Effector memory CD4-positive, alpha-beta T cell (primary cell): ENCODE results near the gene MAGEA12.
"Not testable (repeated sequence)": the region's sequence is repeated elsewhere in the genome, so short reads cannot be mapped to it uniquely, and the experiment has no call there.

Experiments used
- DNase-seq, 3 donors: peaks; one replicate each; pipeline ENCODE4 v3.0.0-alpha.2; 2020
- H3K27ac ChIP-seq: 2 replicates; pipeline ENCODE4 v1.7.0; 2013; ENCODE audit warnings: mild to moderate bottlenecking, low read length, moderate library complexity; ENCODE audit not compliant: insufficient read depth, poor library complexity, severe bottlenecking
- H3K27me3 ChIP-seq: replicated peaks from 2 replicates; pipeline ENCODE4 v1.7.0; 2013; ENCODE audit warnings: mild to moderate bottlenecking, low read length; ENCODE audit not compliant: insufficient read depth, control insufficient read depth, poor library complexity, severe bottlenecking
- H3K36me3 ChIP-seq: 2 replicates; pipeline ENCODE4 v1.7.0; 2013; ENCODE audit warnings: mild to moderate bottlenecking, low read length, moderate library complexity; ENCODE audit not compliant: control insufficient read depth, insufficient read depth
- H3K4me1 ChIP-seq: 2 replicates; pipeline ENCODE4 v1.7.0; 2013; ENCODE audit warnings: low read length, mild to moderate bottlenecking; ENCODE audit not compliant: control insufficient read depth, insufficient read depth, poor library complexity, severe bottlenecking
- H3K4me3 ChIP-seq: 2 replicates; pipeline ENCODE4 v1.7.0; 2013; ENCODE audit warnings: low read length, low read depth, mild to moderate bottlenecking; ENCODE audit not compliant: insufficient read depth, poor library complexity, severe bottlenecking
- H3K9me3 ChIP-seq: 2 replicates; pipeline ENCODE4 v1.7.0; 2013; ENCODE audit warnings: mild to moderate bottlenecking, low read length, moderate library complexity; ENCODE audit not compliant: control insufficient read depth
- total RNA-seq, 3 donors: gene quantifications; one replicate each; lab custom pipeline; 2026; lab: John Stamatoyannopoulos, UW

The MAGEA12 gene
- 0 reads per million in 3 donors for total RNA-seq

GRCh38 chrX:152733261-152733975, at the start of gene MAGEA12, which contains the start of gene CSAG1:
Gene MAGEA12 (plus strand): TSS chrX:152733757. CDS start chrX:152736162, 2,405 bp downstream.
Gene CSAG1 (minus strand): TSS chrX:152733721. CDS start chrX:152732460, 1,261 bp downstream.
- Histone ChIP-seq H3K4me3 (no peak within 1 kb of the TSS), H3K27me3 (no peaks in the 10 kb centered on the region), H3K4me1 (no peaks in the 10 kb centered on the region), H3K36me3 (no peaks in the 10 kb centered on the region), H3K9me3 (no peaks in the 10 kb centered on the region), H3K27ac (no peak within 1 kb of the TSS)
- no peak for DNase-seq

GRCh38 chrX:152697952-152698931, 35.3 kb upstream of the MAGEA12 start, which contains the start of gene MAGEA3:
Gene MAGEA3 (plus strand): TSS chrX:152698794. CDS start chrX:152700833, 2,039 bp downstream.
- not testable (repeated sequence) for H3K9me3 ChIP-seq, DNase-seq, H3K27me3 ChIP-seq

GRCh38 chrX:152700390-152700789, 33.2 kb upstream of the MAGEA12 start:
- not testable (repeated sequence) for DNase-seq, H3K9me3 ChIP-seq, H3K36me3 ChIP-seq, H3K4me1 ChIP-seq, H3K27me3 ChIP-seq, H3K4me3 ChIP-seq, H3K27ac ChIP-seq

More at GRCh38 chrX:152697952-152698931, 35.3 kb upstream of the MAGEA12 start, which contains the start of gene MAGEA3:
- H3K4me3 ChIP-seq, H3K36me3 ChIP-seq, H3K27ac ChIP-seq, H3K4me1 ChIP-seq: not testable (repeated sequence)

- DNase-seq, H3K27me3 ChIP-seq, H3K27ac ChIP-seq, H3K4me1 ChIP-seq, H3K36me3 ChIP-seq, H3K4me3 ChIP-seq, H3K9me3 ChIP-seq: not testable (repeated sequence)
These were observed 27.1 kb upstream of the MAGEA12 start for GRCh38 chrX:152706500-152706899.

GRCh38 chrX:152709173-152709572, 24.4 kb upstream of the MAGEA12 start, which contains the start of gene CSAG2:
Gene CSAG2 (minus strand): TSS chrX:152709273. CDS start chrX:152709112, 161 bp downstream.
- not testable (repeated sequence) for H3K36me3 ChIP-seq, H3K27me3 ChIP-seq, H3K4me3 ChIP-seq, H3K9me3 ChIP-seq, H3K27ac ChIP-seq, DNase-seq, H3K4me1 ChIP-seq

GRCh38 chrX:152713195-152713594, 20.4 kb upstream of the MAGEA12 start:
- not testable (repeated sequence) for H3K36me3 ChIP-seq, H3K27ac ChIP-seq, H3K4me3 ChIP-seq, H3K4me1 ChIP-seq, DNase-seq, H3K27me3 ChIP-seq, H3K9me3 ChIP-seq

GRCh38 chrX:152713815-152714787, 19.5 kb upstream of the MAGEA12 start, which contains the start of gene MAGEA2B:
Gene MAGEA2B (plus strand): TSS chrX:152714628. CDS start chrX:152717107, 2,479 bp downstream.
- DNase-seq, H3K27me3 ChIP-seq, H3K9me3 ChIP-seq, H3K4me3 ChIP-seq, H3K27ac ChIP-seq, H3K36me3 ChIP-seq, H3K4me1 ChIP-seq: not testable (repeated sequence)

- Histone ChIP-seq H3K27me3 (no peaks in the 10 kb centered on the region), H3K27ac (no peak overlapping the region), H3K9me3 (no peaks in the 10 kb centered on the region), H3K4me1 (no peaks in the 10 kb centered on the region), H3K4me3 (no peak overlapping the region), H3K36me3 (no peaks in the 10 kb centered on the region)
- no peak for DNase-seq
These were observed 8.1 kb upstream of the MAGEA12 start for GRCh38 chrX:152725409-152725808.
